Esophagus squamous epithelium (tissue), 5 donors: ENCODE results near the gene IPCEF1. TPM values are rescaled to one million over a fixed set of nuclear protein-coding genes. Genes with fewer than 3 reads are reported as not detected.

Source experiments
- DNase-seq: peaks from one replicate; lab custom pipeline; 2025; lab: John Stamatoyannopoulos, UW
- H3K27ac ChIP-seq, 4 donors: fragments of 200-600 bp; sonication (generic); one replicate each; pipeline ENCODE4 v1.5.1; 2016 to 2019; ENCODE audit warnings: mild to moderate bottlenecking in 1 of 4
- H3K27me3 ChIP-seq, 4 donors: fragments of 200-600 bp; sonication (generic); 1 replicate in 3 of 4; 2 replicates in 1 of 4; pipeline versions ENCODE4 v1.5.1 to v1.6.0; 2017 to 2021; ENCODE audit warnings: antibody characterized with exemption in 1 of 4
- H3K36me3 ChIP-seq, 3 donors: fragments of 200-600 bp; sonication (generic); one replicate each; pipeline ENCODE4 v1.5.1; 2016 to 2019
- H3K4me1 ChIP-seq, 3 donors: fragments of 200-600 bp; sonication (generic); one replicate each; pipeline ENCODE4 v1.5.1; 2017 to 2019
- H3K4me3 ChIP-seq, 4 donors: fragments of 200-600 bp; sonication (generic); 1 replicate in 3 of 4; 2 replicates in 1 of 4; pipeline ENCODE4 v1.5.1; 2016 to 2019; ENCODE audit warnings: mild to moderate bottlenecking in 2 of 4, moderate library complexity in 1 of 4
- H3K9me3 ChIP-seq, 3 donors: fragments of 200-600 bp; sonication (generic); one replicate each; pipeline ENCODE4 v1.5.1; 2016 to 2019
- POLR2A ChIP-seq, 4 donors: fragments of 450-650 bp; IDR thresholded peaks; one replicate each; pipeline ENCODE4 v1.6.1; 2017; ENCODE audit warnings: antibody characterized with exemption in 4 of 4, mild to moderate bottlenecking in 4 of 4, moderate library complexity in 3 of 4
- WGBS, 2 donors: methylation state at CpG; one replicate each; pipeline ENCODE4 v1.1.5; 2018; 5-methylcytosine and 5-hydroxymethylcytosine counted together
- intact Hi-C: fragments of 100-400 bp; cut with DNase I; formaldehyde crosslinking; loops from one replicate; pipeline ENCODE4 v1.15.0; 2022
- total RNA-seq, 4 donors: library from RNA; depleted of rRNA; stranded (reverse); fragments of >200 nt; gene quantifications; one replicate each; pipeline ENCODE4 v1.1.0, GENCODE V29; 2016
- TF ChIP-seq, protein P1 (sequence below), 6 experiments: fragments of 450-650 bp in 4 of 6; fragments of 200-600 bp in 2 of 6; sonication (generic) in 2 of 6; IDR thresholded peaks; one replicate each; pipeline ENCODE4 v1.5.1; 2016 to 2019; ENCODE audit warnings: antibody characterized with exemption in 6 of 6, mild to moderate bottlenecking in 4 of 6, moderate library complexity in 4 of 6
- donor health status: DM: yes; HTN: yes; CAD: no.

Gene IPCEF1, protein sequence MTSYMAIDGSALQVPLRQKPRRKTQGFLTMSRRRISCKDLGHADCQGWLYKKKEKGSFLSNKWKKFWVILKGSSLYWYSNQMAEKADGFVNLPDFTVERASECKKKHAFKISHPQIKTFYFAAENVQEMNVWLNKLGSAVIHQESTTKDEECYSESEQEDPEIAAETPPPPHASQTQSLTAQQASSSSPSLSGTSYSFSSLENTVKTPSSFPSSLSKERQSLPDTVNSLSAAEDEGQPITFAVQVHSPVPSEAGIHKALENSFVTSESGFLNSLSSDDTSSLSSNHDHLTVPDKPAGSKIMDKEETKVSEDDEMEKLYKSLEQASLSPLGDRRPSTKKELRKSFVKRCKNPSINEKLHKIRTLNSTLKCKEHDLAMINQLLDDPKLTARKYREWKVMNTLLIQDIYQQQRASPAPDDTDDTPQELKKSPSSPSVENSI
- total RNA-seq, result 1 to 10 TPM; 1.8 to 8.1 (median 3.5) TPM

DNA sequence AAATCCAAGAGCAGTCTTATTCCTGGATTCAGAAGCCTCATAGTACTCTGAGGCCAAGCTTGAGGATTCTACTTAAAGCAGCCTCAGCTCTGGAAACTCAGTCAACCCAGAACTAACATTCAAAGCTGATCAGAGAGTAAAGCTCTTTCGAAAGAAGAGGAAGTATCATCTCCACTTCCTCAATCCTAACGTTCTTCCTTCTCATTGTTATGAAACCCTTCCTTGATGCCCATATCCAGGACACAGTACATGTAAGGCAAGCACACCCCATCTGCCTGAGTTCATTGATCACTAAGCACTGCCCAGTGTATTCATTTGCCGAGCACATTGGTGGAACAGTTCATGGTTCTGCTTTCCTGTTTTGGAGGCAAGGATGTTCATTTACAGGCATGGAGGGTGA is at the start of gene IPCEF1:
TSS of gene IPCEF1 (minus strand) at position 114 of the 400 bp plus-strand sequence. CDS start 90,856 bp downstream, outside the sequence.
- TF ChIP-seq POLR2A (IDR thresholded peaks at IDR 0.05), result no peak
- TF ChIP-seq, protein P1, sequence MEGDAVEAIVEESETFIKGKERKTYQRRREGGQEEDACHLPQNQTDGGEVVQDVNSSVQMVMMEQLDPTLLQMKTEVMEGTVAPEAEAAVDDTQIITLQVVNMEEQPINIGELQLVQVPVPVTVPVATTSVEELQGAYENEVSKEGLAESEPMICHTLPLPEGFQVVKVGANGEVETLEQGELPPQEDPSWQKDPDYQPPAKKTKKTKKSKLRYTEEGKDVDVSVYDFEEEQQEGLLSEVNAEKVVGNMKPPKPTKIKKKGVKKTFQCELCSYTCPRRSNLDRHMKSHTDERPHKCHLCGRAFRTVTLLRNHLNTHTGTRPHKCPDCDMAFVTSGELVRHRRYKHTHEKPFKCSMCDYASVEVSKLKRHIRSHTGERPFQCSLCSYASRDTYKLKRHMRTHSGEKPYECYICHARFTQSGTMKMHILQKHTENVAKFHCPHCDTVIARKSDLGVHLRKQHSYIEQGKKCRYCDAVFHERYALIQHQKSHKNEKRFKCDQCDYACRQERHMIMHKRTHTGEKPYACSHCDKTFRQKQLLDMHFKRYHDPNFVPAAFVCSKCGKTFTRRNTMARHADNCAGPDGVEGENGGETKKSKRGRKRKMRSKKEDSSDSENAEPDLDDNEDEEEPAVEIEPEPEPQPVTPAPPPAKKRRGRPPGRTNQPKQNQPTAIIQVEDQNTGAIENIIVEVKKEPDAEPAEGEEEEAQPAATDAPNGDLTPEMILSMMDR (IDR thresholded peaks at IDR 0.05), result no peak
- intact Hi-C loops, result no loop called here
- Histone ChIP-seq H3K4me3 (no peak within 1 kb of the TSS), H3K27me3 (no peaks in the 10 kb centered on the region), H3K9me3 (no peaks in the 10 kb centered on the region), H3K27ac (peak within 1 kb of the TSS in 1 of 4 donors; percentile 34), H3K4me1 (peaks cover 0 to 3% (median 0%) of the 10 kb centered on the region in 3 donors), H3K36me3 (no peaks in the 10 kb centered on the region)
- DNase-seq, result no peak
- 69 to 72% methylated on average over 3 of the region's 3 CpGs for WGBS, 2 donors

DNA sequence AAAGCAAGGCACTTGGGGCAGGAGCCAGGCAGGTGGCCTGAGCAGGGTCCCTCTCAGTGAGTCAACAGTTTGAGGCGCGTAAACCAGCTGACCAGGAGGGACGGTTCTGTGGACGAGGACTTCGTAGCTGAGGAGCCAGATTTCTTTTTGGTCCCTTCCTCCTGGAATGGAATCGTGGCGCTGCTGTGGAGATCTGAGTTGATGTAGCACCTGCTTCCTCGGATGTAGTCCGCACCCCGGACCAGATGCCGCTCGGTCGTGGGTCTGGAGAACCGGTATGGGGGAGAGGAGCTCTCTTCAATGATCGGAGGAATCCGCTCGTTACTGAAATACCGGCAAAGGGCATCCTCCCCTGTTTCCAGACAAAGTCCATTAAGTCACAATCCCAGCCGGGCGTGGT is 49.7 kb upstream of the IPCEF1 start:
- WGBS, 2 donors, result 89 to 95% methylated on average over 17 to 19 of the region's 20 CpGs
- Histone ChIP-seq H3K9me3 (no peaks in the 10 kb centered on the region), H3K36me3 (peaks cover 0 to 57% (median 0%) of the 10 kb centered on the region in 3 donors), H3K4me3 (no peak overlapping the region), H3K27me3 (no peaks in the 10 kb centered on the region), H3K4me1 (peaks cover 13 to 60% (median 25%) of the 10 kb centered on the region in 3 donors), H3K27ac (no peak overlapping the region)
- intact Hi-C loops, result no loop called here
- DNase-seq, result no peak
- no peak for TF ChIP-seq POLR2A (IDR thresholded peaks at IDR 0.05)
- TF ChIP-seq, protein P1 (IDR thresholded peaks at IDR 0.05), result no peak

DNA sequence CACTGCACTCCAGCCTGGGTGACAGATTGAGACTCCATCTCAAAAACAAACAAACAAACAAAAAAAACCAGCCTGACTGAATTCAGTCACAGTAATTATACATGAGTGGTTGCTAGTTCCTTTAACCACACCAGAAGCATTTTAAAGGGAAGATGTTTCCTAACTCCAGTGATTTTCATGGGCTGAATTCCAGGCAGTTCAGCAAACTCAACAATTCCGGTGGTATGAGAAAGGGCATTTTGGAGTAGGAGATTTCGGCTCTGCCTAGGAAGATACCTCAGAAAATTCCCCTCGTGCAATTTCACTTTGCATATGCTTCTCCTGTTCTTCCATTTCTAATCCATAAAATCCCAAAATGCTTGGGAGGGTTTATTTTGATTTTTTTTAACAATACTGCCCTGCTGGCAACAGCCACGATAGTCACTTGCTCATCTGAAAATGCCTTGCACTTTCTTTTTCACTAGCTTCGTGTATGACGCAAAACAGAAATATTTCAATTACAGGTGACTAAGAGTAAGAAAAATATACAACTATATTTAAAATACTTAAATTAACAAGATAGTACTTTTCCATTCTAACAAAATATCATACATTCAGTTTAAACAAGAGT is 48.3 kb upstream of the IPCEF1 start:
- no peak for DNase-seq
- Histone ChIP-seq H3K4me1 (peaks cover 3 to 57% (median 15%) of the 10 kb centered on the region in 3 donors), H3K4me3 (no peak overlapping the region), H3K9me3 (no peaks in the 10 kb centered on the region), H3K27ac (peak overlapping the region in 1 of 4 donors; percentile 82), H3K27me3 (no peaks in the 10 kb centered on the region), H3K36me3 (peaks cover 0 to 69% (median 0%) of the 10 kb centered on the region in 3 donors)
- no peak for TF ChIP-seq POLR2A (IDR thresholded peaks at IDR 0.05)
- TF ChIP-seq, protein P1 (IDR thresholded peaks at IDR 0.05), result no peak
- intact Hi-C loops, result no loop called here
- WGBS, 2 donors, result 64 to 70% methylated on average over 6 of the region's 6 CpGs

DNA sequence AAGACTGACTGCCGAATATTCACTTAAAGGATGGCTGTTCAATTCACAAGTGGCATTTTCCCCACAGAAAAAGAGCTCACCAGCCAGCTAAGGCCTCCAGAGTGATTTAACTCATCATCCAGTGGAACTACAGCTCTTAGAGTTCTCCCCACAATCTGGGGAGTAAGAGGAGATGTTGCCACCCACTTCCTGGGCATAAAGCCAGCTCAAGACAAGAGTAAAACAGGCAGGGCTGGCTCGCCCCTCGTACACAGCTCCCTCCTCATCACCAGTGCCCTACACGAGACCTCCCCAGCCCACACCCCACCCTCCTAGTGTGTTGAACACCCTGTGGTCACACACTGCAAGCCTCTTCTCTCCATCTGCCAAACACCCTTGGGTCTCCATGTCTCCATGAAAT is 47.2 kb upstream of the IPCEF1 start:
- intact Hi-C loops, result no loop called here
- 22 to 30% methylated on average over 4 of the region's 4 CpGs for whole genome bisulfite sequencing, 2 donors
- Histone ChIP-seq H3K4me3 (no peak overlapping the region), H3K9me3 (no peaks in the 10 kb centered on the region), H3K36me3 (peaks cover 0 to 61% (median 0%) of the 10 kb centered on the region in 3 donors), H3K27me3 (no peaks in the 10 kb centered on the region), H3K4me1 (peaks cover 0 to 46% (median 8%) of the 10 kb centered on the region in 3 donors), H3K27ac (peak overlapping the region; percentile 46 to 82 (median 68))
- no peak for DNase-seq
- TF ChIP-seq POLR2A (IDR thresholded peaks at IDR 0.05), result no peak

DNA sequence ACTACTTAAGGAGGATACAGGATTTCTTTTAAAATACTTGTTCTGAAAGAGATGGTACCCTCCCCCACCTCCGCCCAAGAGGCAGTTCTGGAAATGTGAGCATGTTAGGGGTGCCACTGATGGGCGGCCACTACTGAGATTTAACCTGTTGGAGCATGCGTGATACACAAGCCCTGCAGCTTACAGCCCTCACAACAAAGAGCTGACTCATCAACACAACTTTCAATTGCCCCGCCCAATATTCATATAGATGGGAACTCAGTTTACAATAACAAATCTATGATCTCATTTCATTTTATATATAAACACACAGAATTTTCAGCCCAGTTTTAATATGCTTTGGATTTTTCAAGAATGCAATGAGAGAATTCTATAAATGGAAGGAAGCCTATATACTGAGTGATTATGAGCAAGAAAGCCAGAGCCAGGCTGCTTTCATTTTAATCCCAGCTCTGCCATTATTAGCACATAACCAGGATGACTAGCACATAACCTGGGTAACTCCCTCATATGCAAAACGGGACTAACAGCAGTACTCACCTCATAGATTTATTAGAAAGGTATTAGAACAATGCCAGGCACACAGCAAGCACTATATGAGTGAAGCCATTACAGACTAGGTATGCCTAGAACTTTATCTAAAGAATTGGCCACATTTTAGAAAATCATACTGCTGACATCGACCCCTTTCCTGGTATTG is 45.6 kb upstream of the IPCEF1 start:
- Histone ChIP-seq H3K36me3 (peaks cover 0 to 47% (median 0%) of the 10 kb centered on the region in 3 donors), H3K27ac (peak overlapping the region in 3 of 4 donors; percentile 66 to 82 (median 70)), H3K27me3 (no peaks in the 10 kb centered on the region), H3K4me1 (peaks cover 0 to 46% (median 8%) of the 10 kb centered on the region in 3 donors), H3K9me3 (no peaks in the 10 kb centered on the region), H3K4me3 (no peak overlapping the region)
- intact Hi-C loops, result no loop called here
- TF ChIP-seq POLR2A (IDR thresholded peaks at IDR 0.05), result no peak
- TF ChIP-seq, protein P1 (IDR thresholded peaks at IDR 0.05), result no peak
- 39 to 63% methylated on average over 6 of the region's 6 CpGs for WGBS, 2 donors
- no peak for DNase-seq
